HL-60 (cell line): ENCODE results near the gene CCDC158.
"Not testable (repeated sequence)": the region's sequence is repeated elsewhere in the genome, so short reads cannot be mapped to it uniquely, and the experiment has no call there.

ENCODE experiments used
- DNase-seq, 2 experiments: peaks; one replicate each; pipeline ENCODE4 v3.0.0-alpha.2; 2010 to 2020; ENCODE audit warnings: low read depth in 1 of 2, low spot score in 1 of 2
- H3K27ac ChIP-seq: fragments of 250-450 bp; sonication (Bioruptor Pico); replicated peaks from 2 replicates; pipeline ENCODE4 v1.5.1; 2020; ENCODE audit warnings: mild to moderate bottlenecking, moderate library complexity
- H3K27me3 ChIP-seq: fragments of 250-450 bp; sonication (Bioruptor Pico); 2 replicates; pipeline ENCODE4 v1.5.1; 2021; ENCODE audit warnings: mild to moderate bottlenecking, moderate library complexity; ENCODE audit not compliant: insufficient read depth, poor library complexity, severe bottlenecking
- H3K4me3 ChIP-seq: replicated peaks from 2 replicates; pipeline ENCODE4 v1.5.1; 2011; ENCODE audit warnings: mild to moderate bottlenecking, control low read depth, low read length; ENCODE audit not compliant: insufficient read depth
- GABPA ChIP-seq: IDR thresholded peaks from 2 replicates; pipeline ENCODE4 v1.6.1; 2012; ENCODE audit warnings: low read depth
- POLR2AphosphoS5 ChIP-seq: IDR thresholded peaks from 2 replicates; pipeline ENCODE4 v1.6.1; 2012; ENCODE audit warnings: low read depth
- SPI1 ChIP-seq: IDR thresholded peaks from 2 replicates; pipeline ENCODE4 v1.6.1; 2012; ENCODE audit warnings: low read depth, mild to moderate bottlenecking, borderline replicate concordance
- TF ChIP-seq, protein P1 (sequence below): IDR thresholded peaks from one replicate; pipeline ENCODE4 v1.5.1; 2011; ENCODE audit warnings: low read length, control low read depth, inconsistent platforms; ENCODE audit not compliant: insufficient read depth
- TF ChIP-seq, protein P2 (sequence below): IDR thresholded peaks from 2 replicates; pipeline ENCODE4 v1.6.1; 2012; ENCODE audit warnings: low read depth; ENCODE audit not compliant: insufficient replicate concordance

CCDC158 gene

DNA sequence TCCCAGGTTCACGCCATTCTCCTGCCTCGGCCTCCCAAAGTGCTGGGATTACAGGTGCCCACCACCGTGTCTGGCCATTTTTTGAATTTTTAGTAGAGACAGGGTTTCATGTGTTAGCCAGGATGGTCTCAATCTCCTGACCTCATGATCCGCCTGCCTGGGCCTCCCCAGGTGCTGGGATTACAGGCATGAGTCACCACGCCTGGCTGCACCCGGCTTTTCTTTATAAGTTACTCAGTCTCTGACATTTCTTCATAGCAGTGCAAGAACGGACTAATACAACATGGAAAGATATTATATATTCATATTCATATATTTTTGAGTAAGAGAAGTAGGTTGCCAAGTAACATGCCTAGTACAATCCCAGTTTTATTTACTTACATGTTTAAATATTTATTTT is 36.9 kb upstream of the CCDC158 start:
- Histone ChIP-seq H3K27me3 (peaks cover 2% of the 10 kb centered on the region), H3K4me3 (no peak overlapping the region), H3K27ac (no peak overlapping the region)
- DNase-seq: no peak
- TF ChIP-seq SPI1 (no peak), POLR2AphosphoS5 (no peak)

DNA sequence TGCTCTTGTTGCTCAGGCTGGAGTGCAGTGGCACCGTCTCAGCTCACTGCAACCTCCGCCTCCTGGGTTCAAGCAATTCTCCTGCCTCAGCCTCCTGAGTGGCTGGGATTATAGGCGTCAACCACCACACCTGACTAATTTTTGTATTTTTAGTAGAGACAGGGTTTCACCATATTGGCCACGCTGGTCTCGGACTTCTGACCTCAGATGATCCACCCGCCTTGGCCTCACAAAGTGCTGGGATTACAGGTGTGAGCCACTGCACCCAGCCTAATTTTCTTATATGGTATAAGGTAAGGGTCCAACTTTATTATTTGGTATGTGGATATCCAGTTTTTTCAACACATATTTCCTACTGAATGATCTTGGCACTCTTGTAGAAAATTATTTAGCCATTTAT is 33.1 kb upstream of the CCDC158 start:
- DNase-seq: not testable (repeated sequence)

DNA sequence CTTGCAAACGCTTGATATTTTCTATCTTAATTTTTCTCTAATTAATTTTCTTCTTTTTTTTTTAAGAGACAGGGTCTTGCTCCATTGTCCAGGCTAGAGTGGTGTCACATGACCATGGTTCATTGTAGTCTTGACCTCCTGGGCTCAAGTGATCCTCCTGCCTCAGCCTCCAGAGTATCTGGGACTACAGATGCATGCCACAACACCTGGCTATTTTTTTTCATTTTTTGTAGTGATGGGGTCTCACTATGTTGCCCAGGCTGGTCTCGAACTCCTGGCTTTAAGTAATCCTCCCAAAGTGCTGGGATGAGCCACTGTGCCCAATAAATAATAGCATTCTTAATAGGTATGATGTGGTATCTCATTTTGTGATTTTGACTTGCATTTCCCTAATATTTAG is 32.3 kb upstream of the CCDC158 start:
- H3K4me3 ChIP-seq: no peak overlapping the region
- TF ChIP-seq, protein P1, sequence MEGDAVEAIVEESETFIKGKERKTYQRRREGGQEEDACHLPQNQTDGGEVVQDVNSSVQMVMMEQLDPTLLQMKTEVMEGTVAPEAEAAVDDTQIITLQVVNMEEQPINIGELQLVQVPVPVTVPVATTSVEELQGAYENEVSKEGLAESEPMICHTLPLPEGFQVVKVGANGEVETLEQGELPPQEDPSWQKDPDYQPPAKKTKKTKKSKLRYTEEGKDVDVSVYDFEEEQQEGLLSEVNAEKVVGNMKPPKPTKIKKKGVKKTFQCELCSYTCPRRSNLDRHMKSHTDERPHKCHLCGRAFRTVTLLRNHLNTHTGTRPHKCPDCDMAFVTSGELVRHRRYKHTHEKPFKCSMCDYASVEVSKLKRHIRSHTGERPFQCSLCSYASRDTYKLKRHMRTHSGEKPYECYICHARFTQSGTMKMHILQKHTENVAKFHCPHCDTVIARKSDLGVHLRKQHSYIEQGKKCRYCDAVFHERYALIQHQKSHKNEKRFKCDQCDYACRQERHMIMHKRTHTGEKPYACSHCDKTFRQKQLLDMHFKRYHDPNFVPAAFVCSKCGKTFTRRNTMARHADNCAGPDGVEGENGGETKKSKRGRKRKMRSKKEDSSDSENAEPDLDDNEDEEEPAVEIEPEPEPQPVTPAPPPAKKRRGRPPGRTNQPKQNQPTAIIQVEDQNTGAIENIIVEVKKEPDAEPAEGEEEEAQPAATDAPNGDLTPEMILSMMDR: no peak
- TF ChIP-seq, protein P2, sequence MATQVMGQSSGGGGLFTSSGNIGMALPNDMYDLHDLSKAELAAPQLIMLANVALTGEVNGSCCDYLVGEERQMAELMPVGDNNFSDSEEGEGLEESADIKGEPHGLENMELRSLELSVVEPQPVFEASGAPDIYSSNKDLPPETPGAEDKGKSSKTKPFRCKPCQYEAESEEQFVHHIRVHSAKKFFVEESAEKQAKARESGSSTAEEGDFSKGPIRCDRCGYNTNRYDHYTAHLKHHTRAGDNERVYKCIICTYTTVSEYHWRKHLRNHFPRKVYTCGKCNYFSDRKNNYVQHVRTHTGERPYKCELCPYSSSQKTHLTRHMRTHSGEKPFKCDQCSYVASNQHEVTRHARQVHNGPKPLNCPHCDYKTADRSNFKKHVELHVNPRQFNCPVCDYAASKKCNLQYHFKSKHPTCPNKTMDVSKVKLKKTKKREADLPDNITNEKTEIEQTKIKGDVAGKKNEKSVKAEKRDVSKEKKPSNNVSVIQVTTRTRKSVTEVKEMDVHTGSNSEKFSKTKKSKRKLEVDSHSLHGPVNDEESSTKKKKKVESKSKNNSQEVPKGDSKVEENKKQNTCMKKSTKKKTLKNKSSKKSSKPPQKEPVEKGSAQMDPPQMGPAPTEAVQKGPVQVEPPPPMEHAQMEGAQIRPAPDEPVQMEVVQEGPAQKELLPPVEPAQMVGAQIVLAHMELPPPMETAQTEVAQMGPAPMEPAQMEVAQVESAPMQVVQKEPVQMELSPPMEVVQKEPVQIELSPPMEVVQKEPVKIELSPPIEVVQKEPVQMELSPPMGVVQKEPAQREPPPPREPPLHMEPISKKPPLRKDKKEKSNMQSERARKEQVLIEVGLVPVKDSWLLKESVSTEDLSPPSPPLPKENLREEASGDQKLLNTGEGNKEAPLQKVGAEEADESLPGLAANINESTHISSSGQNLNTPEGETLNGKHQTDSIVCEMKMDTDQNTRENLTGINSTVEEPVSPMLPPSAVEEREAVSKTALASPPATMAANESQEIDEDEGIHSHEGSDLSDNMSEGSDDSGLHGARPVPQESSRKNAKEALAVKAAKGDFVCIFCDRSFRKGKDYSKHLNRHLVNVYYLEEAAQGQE: no peak
- no peak for TF ChIP-seq SPI1
- TF ChIP-seq POLR2AphosphoS5: no peak
- no peak for TF ChIP-seq GABPA
- H3K27ac ChIP-seq: no peak overlapping the region
- peaks cover 2% of the 10 kb centered on the region for H3K27me3 ChIP-seq
- no peak for DNase-seq

More for the DNA sequence above, 33.1 kb upstream of the CCDC158 start:
- not testable (repeated sequence) for H3K4me3 ChIP-seq, H3K27ac ChIP-seq, H3K27me3 ChIP-seq

DNA sequence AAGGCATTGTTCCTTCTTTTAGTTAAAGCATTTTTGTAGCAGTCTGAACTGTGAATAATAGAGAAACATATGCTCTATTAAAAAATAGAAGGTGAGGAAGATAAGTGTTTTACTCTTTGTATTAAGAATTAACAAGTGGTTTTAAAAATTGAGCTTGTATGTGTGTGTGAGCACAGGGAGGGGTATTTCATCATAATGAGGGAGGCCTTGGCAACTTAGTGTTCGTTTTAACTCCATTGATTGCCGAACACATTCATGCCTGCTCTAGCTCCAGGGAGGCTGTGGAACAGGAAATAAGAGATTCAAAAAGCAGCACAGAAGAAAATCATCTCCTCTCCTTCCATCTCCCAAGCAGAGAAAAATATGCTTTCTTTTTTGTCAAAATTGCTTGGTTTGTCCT is 28.9 kb upstream of the CCDC158 start:
- DNase-seq: no peak
- Histone ChIP-seq H3K4me3 (no peak overlapping the region), H3K27ac (no peak overlapping the region), H3K27me3 (peaks cover under 1% of the 10 kb centered on the region)
- TF ChIP-seq, protein P2: no peak
- no peak for TF ChIP-seq GABPA

DNA sequence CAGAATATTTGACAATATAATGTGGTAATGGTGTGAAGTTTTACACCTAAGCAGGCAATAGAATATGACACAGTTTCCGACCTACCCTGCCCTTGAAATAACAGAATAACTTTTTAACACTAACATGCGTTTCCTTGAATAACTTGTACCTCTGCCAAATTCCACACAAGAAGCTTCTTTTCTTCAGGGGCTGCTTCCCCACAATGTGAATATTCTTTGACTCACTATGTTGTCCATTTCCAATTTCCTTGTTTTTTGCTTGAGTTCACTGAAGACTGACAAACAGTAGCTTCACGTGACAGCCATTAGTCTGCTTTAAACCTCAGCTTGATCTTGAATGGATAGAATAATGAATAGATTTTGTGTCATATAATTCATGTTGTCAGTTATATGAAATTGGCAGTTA is 28.4 kb upstream of the CCDC158 start:
- Histone ChIP-seq H3K27ac (no peak overlapping the region), H3K27me3 (no peaks in the 10 kb centered on the region), H3K4me3 (no peak overlapping the region)
- TF ChIP-seq GABPA (no peak), POLR2AphosphoS5 (no peak), SPI1 (no peak)
- TF ChIP-seq, protein P2: no peak
- TF ChIP-seq, protein P1: no peak
- DNase-seq: no peak
